PFSK-1 (cell line): ENCODE measurements around the gene WDR1.

Experiments used
- POLR2AphosphoS5 ChIP-seq: IDR thresholded peaks from 2 replicates; pipeline ENCODE4 v1.6.1; 2012; ENCODE audit warnings: low read depth, mild to moderate bottlenecking, control low read depth, low read length, moderate library complexity
- TAF1 ChIP-seq: IDR thresholded peaks from 2 replicates; pipeline ENCODE4 v1.6.1; 2012; ENCODE audit warnings: low read length, control low read depth, borderline replicate concordance; ENCODE audit not compliant: insufficient read depth
- TF ChIP-seq, protein P1 (sequence below), 2 experiments: IDR thresholded peaks; 2 replicates each; pipeline versions ENCODE4 v1.6.1 to v1.8.0; 2011 to 2012; ENCODE audit warnings: low read depth in 2 of 2, low read length in 2 of 2, control low read depth in 1 of 2, inconsistent platforms in 1 of 2, mild to moderate bottlenecking in 1 of 2, moderate library complexity in 1 of 2; ENCODE audit not compliant: insufficient read depth in 1 of 2

DNA sequence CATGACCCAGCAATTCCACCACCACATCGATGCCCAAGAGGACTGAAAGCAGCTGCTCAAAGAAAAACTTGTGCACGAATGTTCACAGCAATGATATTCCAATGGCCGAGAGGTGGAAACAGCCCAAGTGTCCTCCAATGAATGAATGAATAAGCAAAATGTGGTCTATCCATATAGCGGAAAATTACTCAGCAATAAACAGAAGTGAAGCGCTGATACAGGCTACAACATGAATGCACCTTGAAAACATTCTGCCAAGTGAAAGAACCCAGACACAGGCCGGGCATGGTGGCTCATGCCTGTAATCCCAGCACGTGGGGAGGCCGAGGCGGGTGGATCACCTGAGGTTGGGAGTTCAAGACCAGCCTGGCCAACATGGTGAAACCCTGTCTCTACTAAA, 90.1 kb downstream of the WDR1 start:
- TF ChIP-seq, protein P1, sequence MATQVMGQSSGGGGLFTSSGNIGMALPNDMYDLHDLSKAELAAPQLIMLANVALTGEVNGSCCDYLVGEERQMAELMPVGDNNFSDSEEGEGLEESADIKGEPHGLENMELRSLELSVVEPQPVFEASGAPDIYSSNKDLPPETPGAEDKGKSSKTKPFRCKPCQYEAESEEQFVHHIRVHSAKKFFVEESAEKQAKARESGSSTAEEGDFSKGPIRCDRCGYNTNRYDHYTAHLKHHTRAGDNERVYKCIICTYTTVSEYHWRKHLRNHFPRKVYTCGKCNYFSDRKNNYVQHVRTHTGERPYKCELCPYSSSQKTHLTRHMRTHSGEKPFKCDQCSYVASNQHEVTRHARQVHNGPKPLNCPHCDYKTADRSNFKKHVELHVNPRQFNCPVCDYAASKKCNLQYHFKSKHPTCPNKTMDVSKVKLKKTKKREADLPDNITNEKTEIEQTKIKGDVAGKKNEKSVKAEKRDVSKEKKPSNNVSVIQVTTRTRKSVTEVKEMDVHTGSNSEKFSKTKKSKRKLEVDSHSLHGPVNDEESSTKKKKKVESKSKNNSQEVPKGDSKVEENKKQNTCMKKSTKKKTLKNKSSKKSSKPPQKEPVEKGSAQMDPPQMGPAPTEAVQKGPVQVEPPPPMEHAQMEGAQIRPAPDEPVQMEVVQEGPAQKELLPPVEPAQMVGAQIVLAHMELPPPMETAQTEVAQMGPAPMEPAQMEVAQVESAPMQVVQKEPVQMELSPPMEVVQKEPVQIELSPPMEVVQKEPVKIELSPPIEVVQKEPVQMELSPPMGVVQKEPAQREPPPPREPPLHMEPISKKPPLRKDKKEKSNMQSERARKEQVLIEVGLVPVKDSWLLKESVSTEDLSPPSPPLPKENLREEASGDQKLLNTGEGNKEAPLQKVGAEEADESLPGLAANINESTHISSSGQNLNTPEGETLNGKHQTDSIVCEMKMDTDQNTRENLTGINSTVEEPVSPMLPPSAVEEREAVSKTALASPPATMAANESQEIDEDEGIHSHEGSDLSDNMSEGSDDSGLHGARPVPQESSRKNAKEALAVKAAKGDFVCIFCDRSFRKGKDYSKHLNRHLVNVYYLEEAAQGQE (IDR thresholded peaks at IDR 0.05; ENCODE audit: insufficient read depth in 1 of 2, low read depth in 2 of 2, low read length in 2 of 2) = no peak
- TF ChIP-seq POLR2AphosphoS5 = no peak
- no peak for TF ChIP-seq TAF1
